Neural progenitor cell (in vitro differentiated cells): ENCODE data around the gene IGFBP6. TPM values are rescaled to one million over a fixed set of nuclear protein-coding genes. Genes with fewer than 3 reads are reported as not detected.

Experiments used
- DNase-seq: peaks from one replicate; pipeline ENCODE4 v3.0.0-alpha.2; 2016; ENCODE audit warnings: low spot score
- H2AFZ ChIP-seq: fragments of 200-600 bp; sonication (generic); replicated peaks from 2 replicates; pipeline ENCODE4 v1.6.1; 2016; ENCODE audit warnings: antibody characterized with exemption
- H3F3A ChIP-seq: fragments of 200-600 bp; sonication (generic); 2 replicates; pipeline ENCODE4 v1.6.1; 2016; ENCODE audit warnings: antibody characterized with exemption, low read depth
- H3K27ac ChIP-seq: fragments of 200-600 bp; sonication (generic); 2 replicates; pipeline ENCODE4 v1.5.1; 2016; ENCODE audit warnings: mild to moderate bottlenecking
- H3K27me3 ChIP-seq: fragments of 200-600 bp; sonication (generic); 2 replicates; pipeline ENCODE4 v1.6.1; 2016; ENCODE audit warnings: mild to moderate bottlenecking, moderate library complexity
- H3K36me3 ChIP-seq: fragments of 200-600 bp; sonication (generic); 2 replicates; pipeline ENCODE4 v1.5.1; 2016
- H3K4me1 ChIP-seq: fragments of 200-600 bp; sonication (generic); 2 replicates; pipeline ENCODE4 v1.6.1; 2016; ENCODE audit warnings: mixed run types
- H3K4me2 ChIP-seq: fragments of 200-600 bp; sonication (generic); 2 replicates; pipeline ENCODE4 v1.6.1; 2016
- H3K4me3 ChIP-seq: fragments of 200-600 bp; sonication (generic); 2 replicates; pipeline ENCODE4 v1.5.1; 2016
- H3K79me2 ChIP-seq: fragments of 200-600 bp; sonication (generic); 2 replicates; pipeline ENCODE4 v1.6.1; 2016; ENCODE audit warnings: low read depth
- H3K9ac ChIP-seq: fragments of 200-600 bp; sonication (generic); 2 replicates; pipeline ENCODE4 v1.6.1; 2016
- H3K9me3 ChIP-seq: fragments of 200-600 bp; sonication (generic); 2 replicates; pipeline ENCODE4 v1.5.1; 2016; ENCODE audit warnings: low read depth
- H4K20me1 ChIP-seq: fragments of 200-600 bp; sonication (generic); 2 replicates; pipeline ENCODE4 v1.6.1; 2016; ENCODE audit warnings: low read depth
- H3K27ac Mint-ChIP-seq: 3 replicates; pipeline ENCODE4 v1.8.0; 2021; ENCODE audit warnings: mixed read lengths
- H3K27me3 Mint-ChIP-seq: 2 replicates; pipeline ENCODE4 v1.8.0; 2022; ENCODE audit warnings: low read depth, mild to moderate bottlenecking, inconsistent platforms, moderate library complexity, mixed read lengths; ENCODE audit not compliant: insufficient read depth
- H3K36me3 Mint-ChIP-seq: 3 replicates; pipeline ENCODE4 v1.8.0; 2021; ENCODE audit warnings: mixed read lengths
- H3K4me1 Mint-ChIP-seq: 3 replicates; pipeline ENCODE4 v1.8.0; 2021; ENCODE audit warnings: mixed read lengths
- H3K4me3 Mint-ChIP-seq: 3 replicates; pipeline ENCODE4 v1.8.0; 2021; ENCODE audit warnings: mild to moderate bottlenecking, moderate library complexity, mixed read lengths
- H3K9me3 Mint-ChIP-seq: 3 replicates; pipeline ENCODE4 v1.8.0; 2020; ENCODE audit warnings: mixed read lengths
- CTCF ChIP-seq: fragments of 200-600 bp; sonication (generic); IDR thresholded peaks from 2 replicates; pipeline ENCODE4 v1.5.1; 2017; ENCODE audit warnings: antibody characterized with exemption, mild to moderate bottlenecking
- EZH2 ChIP-seq: fragments of 200-600 bp; sonication (generic); IDR thresholded peaks from 2 replicates; pipeline ENCODE4 v1.6.1; 2017; ENCODE audit warnings: antibody characterized with exemption, mild to moderate bottlenecking, moderate library complexity
- EZH2phosphoT487 ChIP-seq: fragments of 200-600 bp; sonication (generic); IDR thresholded peaks from 2 replicates; pipeline ENCODE4 v1.6.1; 2017; ENCODE audit warnings: antibody characterized with exemption
- total RNA-seq: library from RNA; depleted of rRNA; stranded (reverse); fragments of >200 nt; gene quantifications from 2 replicates; pipeline ENCODE4 v1.2.3, GENCODE V29; 2015; ENCODE audit warnings: low replicate concordance

IGFBP6 gene
- total RNA-seq, 1 donor from 2014 or later, result 2.6 TPM

GRCh38 chr12:53061404-53062010 is 36.0 kb upstream of the IGFBP6 start:
- H3K36me3 Mint-ChIP-seq, result no peaks in the 10 kb centered on the region
- TF ChIP-seq CTCF, result peak; percentile 45
- TF ChIP-seq EZH2, result no peak
- DNase-seq, result peak; percentile 48
- H3F3A ChIP-seq, result no peaks in the 10 kb centered on the region
- H3K4me3 Mint-ChIP-seq, result peak overlapping the region; percentile 52
- no peak overlapping the region for H3K9ac ChIP-seq
- no peaks in the 10 kb centered on the region for H3K27me3 ChIP-seq
- no peaks in the 10 kb centered on the region for H3K4me1 ChIP-seq
- H3K79me2 ChIP-seq, result no peaks in the 10 kb centered on the region
- no peak overlapping the region for H3K27ac Mint-ChIP-seq
- peaks cover 3% of the 10 kb centered on the region for H3K4me1 Mint-ChIP-seq
- H2AFZ ChIP-seq, result no peak overlapping the region
- no peaks in the 10 kb centered on the region for H4K20me1 ChIP-seq
- no peaks in the 10 kb centered on the region for H3K9me3 Mint-ChIP-seq
- H3K4me3 ChIP-seq, result no peak overlapping the region
- H3K9me3 ChIP-seq, result no peaks in the 10 kb centered on the region
- H3K27ac ChIP-seq, result no peak overlapping the region
- H3K4me2 ChIP-seq, result no peak overlapping the region
- no peaks in the 10 kb centered on the region for H3K36me3 ChIP-seq
- peaks cover 7% of the 10 kb centered on the region for H3K27me3 Mint-ChIP-seq

GRCh38 chr12:53062011-53062961 is 35.2 kb upstream of the IGFBP6 start:
- no peak overlapping the region for H3K4me3 Mint-ChIP-seq
- no peaks in the 10 kb centered on the region for H3K4me1 Mint-ChIP-seq

GRCh38 chr12:53062977-53063707 is 34.3 kb upstream of the IGFBP6 start:
- no peaks in the 10 kb centered on the region for H3K4me1 Mint-ChIP-seq
- Histone ChIP-seq H3K9ac (no peak overlapping the region), H3K4me2 (no peak overlapping the region), H3K27me3 (no peaks in the 10 kb centered on the region), H3K36me3 (no peaks in the 10 kb centered on the region), H3K4me3 (no peak overlapping the region), H3F3A (no peaks in the 10 kb centered on the region), H4K20me1 (no peaks in the 10 kb centered on the region), H3K27ac (no peak overlapping the region), H3K4me1 (no peaks in the 10 kb centered on the region), H2AFZ (no peak overlapping the region), H3K9me3 (no peaks in the 10 kb centered on the region), H3K79me2 (no peaks in the 10 kb centered on the region)
- H3K4me3 Mint-ChIP-seq, result no peak overlapping the region
- peaks cover 8% of the 10 kb centered on the region for H3K27me3 Mint-ChIP-seq
- H3K9me3 Mint-ChIP-seq, result no peaks in the 10 kb centered on the region
- H3K27ac Mint-ChIP-seq, result no peak overlapping the region
- TF ChIP-seq CTCF (no peak), EZH2 (no peak), EZH2phosphoT487 (no peak)
- no peaks in the 10 kb centered on the region for H3K36me3 Mint-ChIP-seq
- DNase-seq, result no peak

More at GRCh38 chr12:53062011-53062961, 35.2 kb upstream of the IGFBP6 start:
- Histone ChIP-seq H3K4me1 (no peaks in the 10 kb centered on the region), H3K79me2 (no peaks in the 10 kb centered on the region), H3K36me3 (no peaks in the 10 kb centered on the region), H3K9ac (no peak overlapping the region), H3K27ac (no peak overlapping the region), H3K4me3 (no peak overlapping the region), H4K20me1 (no peaks in the 10 kb centered on the region), H3K27me3 (no peaks in the 10 kb centered on the region), H2AFZ (no peak overlapping the region), H3K9me3 (no peaks in the 10 kb centered on the region), H3F3A (no peaks in the 10 kb centered on the region), H3K4me2 (no peak overlapping the region)
- TF ChIP-seq EZH2 (no peak), EZH2phosphoT487 (no peak), CTCF (no peak)
- Mint-ChIP-seq H3K27me3 (peaks cover 8% of the 10 kb centered on the region), H3K27ac (no peak overlapping the region), H3K9me3 (no peaks in the 10 kb centered on the region), H3K36me3 (no peaks in the 10 kb centered on the region)
- DNase-seq, result no peak
